ENCODE measurements around the gene RIN3. TPM values are rescaled to one million over a fixed set of nuclear protein-coding genes. Genes with fewer than 3 reads are reported as not detected.

The RIN3 gene
- total RNA-seq, 1 experiment from 2014 or later: 4.8 TPM

- Histone ChIP-seq H3K36me3 (ENCODE audit: low read depth, low read length) (peaks cover 6% of the 10 kb centered on the region; the same call in 1 of the 2 replicates), H4K20me1 (ENCODE audit: low read length) (no peaks in the 10 kb centered on the region), H3K79me2 (ENCODE audit: low read length) (no peaks in the 10 kb centered on the region), H2AFZ (ENCODE audit: low read length) (no peak overlapping the region), H3K27me3 (ENCODE audit: low read length) (no peaks in the 10 kb centered on the region), H3K9me3 (ENCODE audit: low read length) (no peaks in the 10 kb centered on the region), H3K27ac (ENCODE audit: low read length) (peak overlapping the region; percentile 94), H3F3A (ENCODE audit: low read length, unreplicated experiment) (peaks cover 14% of the 10 kb centered on the region), H3K4me3 (ENCODE audit: low read length) (no peak overlapping the region), H3K4me1 (ENCODE audit: insufficient read depth, low read length) (peaks cover 67% of the 10 kb centered on the region), H3K4me2 (ENCODE audit: low read length) (peak overlapping the region; percentile 40), H3K9ac (ENCODE audit: low read length) (peak overlapping the region; percentile 71), H3K9me2 (replicated peaks; ENCODE audit: low read length) (no peaks in the 10 kb centered on the region)
- TF ChIP-seq EZH2phosphoT487 (IDR thresholded peaks at IDR 0.05; ENCODE audit: borderline replicate concordance, low read length): no peak
- TF ChIP-seq EZH2 (IDR thresholded peaks at IDR 0.05; ENCODE audit: low read length, unreplicated experiment): no peak
- no peak for TF ChIP-seq CTCF (conservative IDR thresholded peaks at IDR 0.05; ENCODE audit: low read depth, low read length)
- no peak; the same call in 1 of the 2 replicates for ATAC-seq
- peak; percentile 23 for DNase-seq
- intact Hi-C loops (cut with micrococcal nuclease): loop anchor here (1.0 to 5.0 kb wide), 4 partner anchors 15 to 41 kb away; no protein-coding TSS in a partner anchor
- BruUV-seq (replicated peaks): no TSS peak
- POLR2A ChIA-PET (ENCODE audit: unreplicated experiment): no interaction called here
- CTCF ChIA-PET: no interaction called here
Observed at GRCh38 chr14:92647797-92648279, 134.3 kb downstream of the RIN3 start.

GRCh38 chr14:92649066-92649465, 135.5 kb downstream of the RIN3 start:
- no peaks in the 10 kb centered on the region for H3K9me3 ChIP-seq (ENCODE audit: low read length)
- H3K4me1 ChIP-seq (ENCODE audit: insufficient read depth, low read length): peaks cover 62% of the 10 kb centered on the region
- TF ChIP-seq EZH2 (IDR thresholded peaks at IDR 0.05; ENCODE audit: low read length, unreplicated experiment): no peak
- POLR2A ChIA-PET (ENCODE audit: unreplicated experiment): no interaction called here
- DNase-seq (no peak), ATAC-seq (no peak)
- H3K27ac ChIP-seq (ENCODE audit: low read length): peak overlapping the region; percentile 94; the same call in 1 of the 2 replicates
- no peaks in the 10 kb centered on the region for H3K79me2 ChIP-seq (ENCODE audit: low read length)
- H2AFZ ChIP-seq (ENCODE audit: low read length): no peak overlapping the region
- H3K9ac ChIP-seq (ENCODE audit: low read length): no peak overlapping the region
- no TSS peak for BruUV-seq (replicated peaks)
- CTCF ChIA-PET: no interaction called here
- H4K20me1 ChIP-seq (ENCODE audit: low read length): no peaks in the 10 kb centered on the region
- intact Hi-C loops (cut with micrococcal nuclease): loop anchor here (5.0 kb wide), 1 partner anchor 33 kb away; no protein-coding TSS in a partner anchor
- H3K9me2 ChIP-seq (replicated peaks; ENCODE audit: low read length): no peaks in the 10 kb centered on the region
- peaks cover 14% of the 10 kb centered on the region for H3F3A ChIP-seq (ENCODE audit: low read length, unreplicated experiment)
- no peak overlapping the region for H3K4me3 ChIP-seq (ENCODE audit: low read length)
- H3K4me2 ChIP-seq (ENCODE audit: low read length): no peak overlapping the region
- peaks cover 6% of the 10 kb centered on the region; the same call in 1 of the 2 replicates for H3K36me3 ChIP-seq (ENCODE audit: low read depth, low read length)
- H3K27me3 ChIP-seq (ENCODE audit: low read length): no peaks in the 10 kb centered on the region

GRCh38 chr14:92649934-92650545, 136.5 kb downstream of the RIN3 start:
- Histone ChIP-seq H3K4me3 (ENCODE audit: low read length) (no peak overlapping the region), H4K20me1 (ENCODE audit: low read length) (no peaks in the 10 kb centered on the region), H3K9me2 (replicated peaks; ENCODE audit: low read length) (no peaks in the 10 kb centered on the region), H3K4me2 (ENCODE audit: low read length) (no peak overlapping the region), H3K79me2 (ENCODE audit: low read length) (no peaks in the 10 kb centered on the region), H3K9ac (ENCODE audit: low read length) (no peak overlapping the region; the same call in 1 of the 2 replicates), H3K9me3 (ENCODE audit: low read length) (no peaks in the 10 kb centered on the region), H3F3A (ENCODE audit: low read length, unreplicated experiment) (peaks cover 8% of the 10 kb centered on the region), H3K27ac (ENCODE audit: low read length) (peak overlapping the region; percentile 58), H3K27me3 (ENCODE audit: low read length) (no peaks in the 10 kb centered on the region), H3K4me1 (ENCODE audit: insufficient read depth, low read length) (peaks cover 52% of the 10 kb centered on the region), H2AFZ (ENCODE audit: low read length) (no peak overlapping the region), H3K36me3 (ENCODE audit: low read depth, low read length) (peaks cover 4% of the 10 kb centered on the region; the same call in 1 of the 2 replicates)
- no TSS peak for BruUV-seq (replicated peaks)
- ChIA-PET POLR2A (ENCODE audit: unreplicated experiment) (no interaction called here), CTCF (no interaction called here)
- ATAC-seq (no peak), DNase-seq (peak; percentile 72)
- TF ChIP-seq EZH2 (IDR thresholded peaks at IDR 0.05; ENCODE audit: low read length, unreplicated experiment): no peak
- no peak for TF ChIP-seq EZH2phosphoT487 (IDR thresholded peaks at IDR 0.05; ENCODE audit: borderline replicate concordance, low read length)
- no peak for TF ChIP-seq CTCF (conservative IDR thresholded peaks at IDR 0.05; ENCODE audit: low read depth, low read length)
- intact Hi-C loops (cut with micrococcal nuclease): loop anchor here (5.0 kb wide), 1 partner anchor 32 kb away; no protein-coding TSS in a partner anchor

All from PC-3 (cell line).